Fibroblast of lung (primary cell): ENCODE measurements around the gene MPP3. TPM values are rescaled to one million over a fixed set of nuclear protein-coding genes. Genes with fewer than 3 reads are reported as not detected.

Experiments
- DNase-seq, 2 donors: peaks; one replicate each; pipeline versions ENCODE4 v3.0.0 to v3.0.0-alpha.2; 2010; ENCODE audit warnings: low read depth in 2 of 2
- H2AFZ ChIP-seq: 2 replicates; pipeline ENCODE4 v1.5.1; 2012; ENCODE audit warnings: low read length, control low read depth, inconsistent platforms
- H3K27ac ChIP-seq: 2 replicates; pipeline ENCODE4 v1.5.1; 2011; ENCODE audit warnings: low read length, control low read depth; ENCODE audit not compliant: insufficient read depth
- H3K27me3 ChIP-seq: 2 replicates; pipeline ENCODE4 v1.5.1; 2011; ENCODE audit warnings: mild to moderate bottlenecking, low read length; ENCODE audit not compliant: control insufficient read depth, insufficient read depth
- H3K36me3 ChIP-seq: 2 replicates; pipeline ENCODE4 v1.5.1; 2011; ENCODE audit warnings: low read length; ENCODE audit not compliant: control insufficient read depth, insufficient read depth
- H3K4me1 ChIP-seq: 2 replicates; pipeline ENCODE4 v1.5.1; 2011; ENCODE audit warnings: low read length; ENCODE audit not compliant: control insufficient read depth, insufficient read depth; ENCODE audit errors: extremely low read depth
- H3K4me2 ChIP-seq: 2 replicates; pipeline ENCODE4 v1.5.1; 2011; ENCODE audit warnings: low read length, control low read depth; ENCODE audit not compliant: insufficient read depth; ENCODE audit errors: extremely low read depth
- H3K4me3 ChIP-seq, 4 experiments: fragments of 200-600 bp in 1 of 4; sonication (generic) in 1 of 4; replicated peaks in 1 of 4; 2 replicates each; pipeline ENCODE4 v1.5.1; 2011 to 2016; ENCODE audit warnings: low read length in 4 of 4, low read depth in 3 of 4, mild to moderate bottlenecking in 3 of 4, control low read depth in 2 of 4, inconsistent platforms in 1 of 4, mixed read lengths in 1 of 4; ENCODE audit not compliant: insufficient read depth in 1 of 4; ENCODE audit errors: control extremely low read depth in 1 of 4
- H3K79me2 ChIP-seq: 2 replicates; pipeline ENCODE4 v1.5.1; 2012; ENCODE audit warnings: mild to moderate bottlenecking, low read length, inconsistent platforms; ENCODE audit not compliant: control insufficient read depth, insufficient read depth
- H3K9ac ChIP-seq: 2 replicates; pipeline ENCODE4 v1.5.1; 2011; ENCODE audit warnings: mild to moderate bottlenecking, low read length, control low read depth; ENCODE audit not compliant: insufficient read depth
- H3K9me3 ChIP-seq: 2 replicates; pipeline ENCODE4 v1.5.1; 2012; ENCODE audit warnings: low read depth, low read length; ENCODE audit not compliant: control insufficient read depth, insufficient read depth
- H4K20me1 ChIP-seq: 2 replicates; pipeline ENCODE4 v1.5.1; 2011; ENCODE audit warnings: low read length; ENCODE audit not compliant: control insufficient read depth, insufficient read depth; ENCODE audit errors: extremely low read depth
- EZH2 ChIP-seq: IDR thresholded peaks from 2 replicates; pipeline ENCODE4 v1.5.1; 2012; ENCODE audit warnings: low read length, control low read depth, mild to moderate bottlenecking; ENCODE audit errors: missing control alignments
- polyA plus RNA-seq, 2 donors: library from polyadenylated mRNA; depleted of rRNA in 1 of 2; stranded (reverse) in 1 of 2; unstranded in 1 of 2; fragments of >200 nt; gene quantifications; 2 replicates each; pipeline ENCODE4 v1.2.1, GENCODE V29; 2011 to 2012; ENCODE audit warnings: missing spikeins in 1 of 2
- total RNA-seq: library from RNA; depleted of rRNA; stranded (reverse); fragments of >200 nt; gene quantifications from 2 replicates; pipeline ENCODE4 v1.2.1, GENCODE V29; 2014
- TF ChIP-seq, protein P1 (sequence below), 2 donors: IDR thresholded peaks in 1 of 2; conservative IDR thresholded peaks in 1 of 2; 1 replicate in 1 of 2; 2 replicates in 1 of 2; pipeline ENCODE4 v1.5.1; 2011 to 2012; ENCODE audit warnings: low read length in 2 of 2, control low read depth in 1 of 2, inconsistent platforms in 1 of 2, low read depth in 1 of 2, mild to moderate bottlenecking in 1 of 2

MPP3 gene
- total and polyA plus RNA-seq, 2 donors (not counting 1 experiment from before 2014, with no cell fraction given) = 4.6 to 6.9 TPM

DNA sequence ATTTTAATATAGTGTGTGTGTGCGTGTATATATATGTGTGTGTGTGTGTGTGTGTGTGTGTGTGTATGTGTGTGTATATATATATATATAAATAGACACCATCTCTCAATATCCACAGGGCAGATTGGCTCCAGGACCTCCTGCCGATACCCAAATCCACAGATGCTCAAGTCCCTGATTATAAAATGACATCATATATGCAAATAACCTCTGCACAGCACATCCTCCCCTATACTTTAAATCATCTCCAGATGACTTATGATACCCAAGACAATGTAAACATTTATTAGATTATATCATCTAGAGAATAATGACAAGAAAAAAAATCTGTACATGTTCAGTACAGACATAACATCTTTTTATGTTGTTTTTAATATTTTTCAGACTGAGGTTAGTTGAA, 62.0 kb downstream of the MPP3 start:
- H2AFZ ChIP-seq = no peak overlapping the region
- peaks cover 21% of the 10 kb centered on the region for H3K36me3 ChIP-seq
- DNase-seq = no peak

DNA sequence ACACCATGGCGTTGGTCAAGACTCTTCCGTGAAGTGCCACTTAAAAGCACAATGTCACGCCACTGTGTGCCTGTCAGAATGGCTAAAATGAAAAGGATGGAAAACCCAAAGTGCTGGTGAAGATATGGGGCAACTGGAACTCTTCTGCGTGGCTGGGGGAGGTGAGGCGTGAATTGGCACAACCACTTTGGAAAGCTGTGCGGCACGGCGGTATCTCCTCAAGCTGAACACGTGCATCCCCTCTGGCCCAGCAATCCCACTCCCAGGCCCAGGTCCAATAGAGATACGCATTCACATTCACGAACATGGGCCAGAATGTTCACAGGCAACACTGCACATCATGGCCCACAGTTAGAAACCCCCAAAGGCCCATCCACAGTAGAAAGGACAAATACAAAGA, 63.1 kb downstream of the MPP3 start:
- no peak overlapping the region for H3K4me2 ChIP-seq
- H3K79me2 ChIP-seq = no peaks in the 10 kb centered on the region
- DNase-seq = no peak
- H3K27ac ChIP-seq = no peak overlapping the region
- no peaks in the 10 kb centered on the region for H3K9me3 ChIP-seq
- H3K27me3 ChIP-seq = no peaks in the 10 kb centered on the region
- no peaks in the 10 kb centered on the region for H3K4me1 ChIP-seq
- no peaks in the 10 kb centered on the region for H4K20me1 ChIP-seq
- H3K36me3 ChIP-seq = peaks cover 21% of the 10 kb centered on the region
- no peak overlapping the region for H3K9ac ChIP-seq
- no peak overlapping the region for H3K4me3 ChIP-seq
- TF ChIP-seq, protein P1, sequence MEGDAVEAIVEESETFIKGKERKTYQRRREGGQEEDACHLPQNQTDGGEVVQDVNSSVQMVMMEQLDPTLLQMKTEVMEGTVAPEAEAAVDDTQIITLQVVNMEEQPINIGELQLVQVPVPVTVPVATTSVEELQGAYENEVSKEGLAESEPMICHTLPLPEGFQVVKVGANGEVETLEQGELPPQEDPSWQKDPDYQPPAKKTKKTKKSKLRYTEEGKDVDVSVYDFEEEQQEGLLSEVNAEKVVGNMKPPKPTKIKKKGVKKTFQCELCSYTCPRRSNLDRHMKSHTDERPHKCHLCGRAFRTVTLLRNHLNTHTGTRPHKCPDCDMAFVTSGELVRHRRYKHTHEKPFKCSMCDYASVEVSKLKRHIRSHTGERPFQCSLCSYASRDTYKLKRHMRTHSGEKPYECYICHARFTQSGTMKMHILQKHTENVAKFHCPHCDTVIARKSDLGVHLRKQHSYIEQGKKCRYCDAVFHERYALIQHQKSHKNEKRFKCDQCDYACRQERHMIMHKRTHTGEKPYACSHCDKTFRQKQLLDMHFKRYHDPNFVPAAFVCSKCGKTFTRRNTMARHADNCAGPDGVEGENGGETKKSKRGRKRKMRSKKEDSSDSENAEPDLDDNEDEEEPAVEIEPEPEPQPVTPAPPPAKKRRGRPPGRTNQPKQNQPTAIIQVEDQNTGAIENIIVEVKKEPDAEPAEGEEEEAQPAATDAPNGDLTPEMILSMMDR (conservative IDR thresholded peaks at IDR 0.05 in 1 of 2, IDR thresholded peaks at IDR 0.05 in 1 of 2; ENCODE audit: low read depth in 1 of 2, low read length in 2 of 2) = no peak
- no peak for TF ChIP-seq EZH2
- no peak overlapping the region for H2AFZ ChIP-seq

More for the DNA sequence above, 62.0 kb downstream of the MPP3 start:
- no peaks in the 10 kb centered on the region for H3K9me3 ChIP-seq
- TF ChIP-seq, protein P1 (conservative IDR thresholded peaks at IDR 0.05 in 1 of 2, IDR thresholded peaks at IDR 0.05 in 1 of 2; ENCODE audit: low read depth in 1 of 2, low read length in 2 of 2) = no peak
- TF ChIP-seq EZH2 = no peak
- no peak overlapping the region for H3K4me3 ChIP-seq
- no peak overlapping the region for H3K4me2 ChIP-seq
- H3K79me2 ChIP-seq = peaks cover 7% of the 10 kb centered on the region
- H3K27ac ChIP-seq = no peak overlapping the region
- H3K9ac ChIP-seq = no peak overlapping the region
- H3K4me1 ChIP-seq = no peaks in the 10 kb centered on the region
- H4K20me1 ChIP-seq = no peaks in the 10 kb centered on the region
- no peaks in the 10 kb centered on the region for H3K27me3 ChIP-seq

DNA sequence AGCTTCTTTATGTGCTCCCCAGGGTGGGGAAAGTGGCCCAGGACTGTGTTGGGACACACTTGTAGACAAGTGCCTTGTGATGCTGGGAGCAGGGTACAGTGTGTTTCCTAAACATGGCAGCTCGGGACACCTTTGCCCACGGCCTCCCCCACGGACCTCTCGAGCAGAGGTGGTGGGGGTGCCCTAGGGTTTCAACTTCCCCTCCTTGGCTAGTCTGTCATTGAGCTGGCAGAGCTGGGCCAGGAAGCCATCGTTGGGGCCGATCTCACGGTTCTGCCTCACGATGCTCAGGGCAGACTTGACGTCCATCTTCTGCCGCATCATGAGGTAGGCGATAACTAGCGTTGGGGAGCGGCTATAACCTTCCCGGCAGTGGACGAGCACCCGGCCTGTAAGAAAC, 63.5 kb downstream of the MPP3 start:
- Histone ChIP-seq H3K9me3 (no peaks in the 10 kb centered on the region), H3K4me1 (no peaks in the 10 kb centered on the region), H4K20me1 (no peaks in the 10 kb centered on the region), H3K4me2 (no peak overlapping the region), H3K4me3 (no peak overlapping the region), H2AFZ (no peak overlapping the region), H3K9ac (no peak overlapping the region), H3K27me3 (no peaks in the 10 kb centered on the region), H3K27ac (no peak overlapping the region), H3K79me2 (no peaks in the 10 kb centered on the region), H3K36me3 (peaks cover 17% of the 10 kb centered on the region)
- no peak for DNase-seq
- no peak for TF ChIP-seq EZH2
- TF ChIP-seq, protein P1 (conservative IDR thresholded peaks at IDR 0.05 in 1 of 2, IDR thresholded peaks at IDR 0.05 in 1 of 2; ENCODE audit: low read depth in 1 of 2, low read length in 2 of 2) = no peak
